Measurements from ENCODE around the gene LGALS4. TPM values are rescaled to one million over a fixed set of nuclear protein-coding genes. Genes with fewer than 3 reads are reported as not detected.

Gene LGALS4
- total and polyA plus RNA-seq, 2 experiments from 2014 or later = 0.87 TPM; not detected in 1

DNA sequence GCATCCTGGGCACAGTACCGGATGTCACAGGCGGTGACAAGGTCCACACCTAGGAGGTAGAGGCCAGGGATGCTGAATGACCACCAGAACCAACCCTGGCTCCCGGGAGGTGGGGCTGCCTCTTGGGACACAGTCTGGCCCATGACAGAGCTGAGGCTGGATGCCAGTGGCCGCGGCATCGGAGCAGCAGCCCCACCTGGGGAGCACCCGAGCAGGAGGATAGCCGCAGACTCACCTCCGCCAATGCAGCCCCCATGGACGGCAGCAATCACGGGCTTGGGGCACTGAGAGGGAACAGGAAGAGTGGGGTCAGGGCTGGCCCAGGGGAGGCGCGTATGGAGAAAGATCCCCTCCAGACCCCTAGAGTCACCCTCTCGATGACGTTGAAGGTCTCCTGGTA lies 4.3 kb upstream of the LGALS4 start (continued):
- TF ChIP-seq, protein P1, sequence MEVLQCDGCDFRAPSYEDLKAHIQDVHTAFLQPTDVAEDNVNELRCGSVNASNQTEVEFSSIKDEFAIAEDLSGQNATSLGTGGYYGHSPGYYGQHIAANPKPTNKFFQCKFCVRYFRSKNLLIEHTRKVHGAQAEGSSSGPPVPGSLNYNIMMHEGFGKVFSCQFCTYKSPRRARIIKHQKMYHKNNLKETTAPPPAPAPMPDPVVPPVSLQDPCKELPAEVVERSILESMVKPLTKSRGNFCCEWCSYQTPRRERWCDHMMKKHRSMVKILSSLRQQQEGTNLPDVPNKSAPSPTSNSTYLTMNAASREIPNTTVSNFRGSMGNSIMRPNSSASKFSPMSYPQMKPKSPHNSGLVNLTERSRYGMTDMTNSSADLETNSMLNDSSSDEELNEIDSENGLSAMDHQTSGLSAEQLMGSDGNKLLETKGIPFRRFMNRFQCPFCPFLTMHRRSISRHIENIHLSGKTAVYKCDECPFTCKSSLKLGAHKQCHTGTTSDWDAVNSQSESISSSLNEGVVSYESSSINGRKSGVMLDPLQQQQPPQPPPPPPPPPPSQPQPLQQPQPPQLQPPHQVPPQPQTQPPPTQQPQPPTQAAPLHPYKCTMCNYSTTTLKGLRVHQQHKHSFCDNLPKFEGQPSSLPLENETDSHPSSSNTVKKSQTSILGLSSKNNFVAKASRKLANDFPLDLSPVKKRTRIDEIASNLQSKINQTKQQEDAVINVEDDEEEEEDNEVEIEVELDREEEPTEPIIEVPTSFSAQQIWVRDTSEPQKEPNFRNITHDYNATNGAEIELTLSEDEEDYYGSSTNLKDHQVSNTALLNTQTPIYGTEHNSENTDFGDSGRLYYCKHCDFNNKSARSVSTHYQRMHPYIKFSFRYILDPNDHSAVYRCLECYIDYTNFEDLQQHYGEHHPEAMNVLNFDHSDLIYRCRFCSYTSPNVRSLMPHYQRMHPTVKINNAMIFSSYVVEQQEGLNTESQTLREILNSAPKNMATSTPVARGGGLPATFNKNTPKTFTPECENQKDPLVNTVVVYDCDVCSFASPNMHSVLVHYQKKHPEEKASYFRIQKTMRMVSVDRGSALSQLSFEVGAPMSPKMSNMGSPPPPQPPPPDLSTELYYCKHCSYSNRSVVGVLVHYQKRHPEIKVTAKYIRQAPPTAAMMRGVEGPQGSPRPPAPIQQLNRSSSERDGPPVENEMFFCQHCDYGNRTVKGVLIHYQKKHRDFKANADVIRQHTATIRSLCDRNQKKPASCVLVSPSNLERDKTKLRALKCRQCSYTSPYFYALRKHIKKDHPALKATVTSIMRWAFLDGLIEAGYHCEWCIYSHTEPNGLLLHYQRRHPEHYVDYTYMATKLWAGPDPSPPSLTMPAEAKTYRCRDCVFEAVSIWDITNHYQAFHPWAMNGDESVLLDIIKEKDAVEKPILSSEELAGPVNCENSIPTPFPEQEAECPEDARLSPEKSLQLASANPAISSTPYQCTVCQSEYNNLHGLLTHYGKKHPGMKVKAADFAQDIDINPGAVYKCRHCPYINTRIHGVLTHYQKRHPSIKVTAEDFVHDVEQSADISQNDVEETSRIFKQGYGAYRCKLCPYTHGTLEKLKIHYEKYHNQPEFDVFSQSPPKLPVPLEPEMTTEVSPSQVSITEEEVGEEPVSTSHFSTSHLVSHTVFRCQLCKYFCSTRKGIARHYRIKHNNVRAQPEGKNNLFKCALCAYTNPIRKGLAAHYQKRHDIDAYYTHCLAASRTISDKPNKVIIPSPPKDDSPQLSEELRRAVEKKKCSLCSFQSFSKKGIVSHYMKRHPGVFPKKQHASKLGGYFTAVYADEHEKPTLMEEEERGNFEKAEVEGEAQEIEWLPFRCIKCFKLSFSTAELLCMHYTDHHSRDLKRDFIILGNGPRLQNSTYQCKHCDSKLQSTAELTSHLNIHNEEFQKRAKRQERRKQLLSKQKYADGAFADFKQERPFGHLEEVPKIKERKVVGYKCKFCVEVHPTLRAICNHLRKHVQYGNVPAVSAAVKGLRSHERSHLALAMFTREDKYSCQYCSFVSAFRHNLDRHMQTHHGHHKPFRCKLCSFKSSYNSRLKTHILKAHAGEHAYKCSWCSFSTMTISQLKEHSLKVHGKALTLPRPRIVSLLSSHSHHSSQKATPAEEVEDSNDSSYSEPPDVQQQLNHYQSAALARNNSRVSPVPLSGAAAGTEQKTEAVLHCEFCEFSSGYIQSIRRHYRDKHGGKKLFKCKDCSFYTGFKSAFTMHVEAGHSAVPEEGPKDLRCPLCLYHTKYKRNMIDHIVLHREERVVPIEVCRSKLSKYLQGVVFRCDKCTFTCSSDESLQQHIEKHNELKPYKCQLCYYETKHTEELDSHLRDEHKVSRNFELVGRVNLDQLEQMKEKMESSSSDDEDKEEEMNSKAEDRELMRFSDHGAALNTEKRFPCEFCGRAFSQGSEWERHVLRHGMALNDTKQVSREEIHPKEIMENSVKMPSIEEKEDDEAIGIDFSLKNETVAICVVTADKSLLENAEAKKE (CRISPR knock-in tag; IDR thresholded peaks at IDR 0.05) = no peak
- TF ChIP-seq STAT1 (IDR thresholded peaks at IDR 0.05; ENCODE audit: unreplicated experiment) (no peak), ZNF331 (CRISPR knock-in tag; IDR thresholded peaks at IDR 0.05; ENCODE audit: low read depth) (no peak), ZNF114 (CRISPR knock-in tag; IDR thresholded peaks at IDR 0.05) (no peak), CREB1 (CRISPR knock-in tag; IDR thresholded peaks at IDR 0.05; ENCODE audit: low read depth) (no peak)

DNA sequence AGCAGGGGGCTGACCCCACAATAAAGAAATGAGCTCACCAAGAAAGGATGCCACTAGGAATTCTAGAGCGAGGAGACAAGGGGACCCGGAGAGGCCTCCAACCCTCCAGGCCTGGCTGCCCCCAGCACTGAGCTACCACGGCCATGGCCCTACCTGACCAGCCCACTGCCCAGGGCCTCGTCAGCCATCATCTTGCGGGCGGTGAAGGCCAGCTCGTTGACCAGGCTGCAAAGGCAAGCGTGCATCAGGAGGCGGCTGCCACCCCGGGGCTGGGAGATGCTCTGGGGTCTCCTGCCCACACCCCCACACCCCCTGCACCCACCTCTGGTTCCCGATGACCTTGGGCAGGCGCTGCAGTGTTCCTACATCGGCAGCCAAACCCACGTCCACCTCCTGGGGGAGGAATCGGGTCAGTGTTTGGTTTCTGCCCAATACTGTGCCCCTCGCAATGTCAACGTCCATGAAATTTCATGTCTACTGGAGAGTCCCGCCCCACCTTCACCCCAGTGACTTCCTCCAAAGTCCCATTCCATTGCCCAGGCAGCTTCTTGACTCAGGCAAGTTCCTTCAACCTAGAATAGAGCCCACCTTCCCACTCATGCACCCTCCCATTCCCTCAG lies 3.5 kb upstream of the LGALS4 start:
- no peak overlapping the region for H3K27ac ChIP-seq (ENCODE audit: low read depth)
- no peak overlapping the region for H2AFZ ChIP-seq
- TF ChIP-seq POLR2AphosphoS5 (IDR thresholded peaks at IDR 0.05; ENCODE audit: low read depth) (no peak), ZNF114 (CRISPR knock-in tag; IDR thresholded peaks at IDR 0.05) (no peak), STAT1 (IDR thresholded peaks at IDR 0.05; ENCODE audit: unreplicated experiment) (no peak), CREB1 (CRISPR knock-in tag; IDR thresholded peaks at IDR 0.05; ENCODE audit: low read depth) (no peak), NANOG (IDR thresholded peaks at IDR 0.05; ENCODE audit: borderline replicate concordance) (no peak), ZNF331 (CRISPR knock-in tag; IDR thresholded peaks at IDR 0.05; ENCODE audit: low read depth) (no peak)
- TF ChIP-seq, protein P1 (CRISPR knock-in tag; IDR thresholded peaks at IDR 0.05) = no peak
- TF ChIP-seq, protein P2, sequence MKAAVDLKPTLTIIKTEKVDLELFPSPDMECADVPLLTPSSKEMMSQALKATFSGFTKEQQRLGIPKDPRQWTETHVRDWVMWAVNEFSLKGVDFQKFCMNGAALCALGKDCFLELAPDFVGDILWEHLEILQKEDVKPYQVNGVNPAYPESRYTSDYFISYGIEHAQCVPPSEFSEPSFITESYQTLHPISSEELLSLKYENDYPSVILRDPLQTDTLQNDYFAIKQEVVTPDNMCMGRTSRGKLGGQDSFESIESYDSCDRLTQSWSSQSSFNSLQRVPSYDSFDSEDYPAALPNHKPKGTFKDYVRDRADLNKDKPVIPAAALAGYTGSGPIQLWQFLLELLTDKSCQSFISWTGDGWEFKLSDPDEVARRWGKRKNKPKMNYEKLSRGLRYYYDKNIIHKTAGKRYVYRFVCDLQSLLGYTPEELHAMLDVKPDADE (IDR thresholded peaks at IDR 0.05) = no peak
- H3K27me3 ChIP-seq (ENCODE audit: insufficient read depth) = no peaks in the 10 kb centered on the region
- H3K9me3 Mint-ChIP-seq = peaks cover 10% of the 10 kb centered on the region
- peaks cover 11% of the 10 kb centered on the region for H3K27me3 Mint-ChIP-seq (ENCODE audit: insufficient read depth, low read depth, poor library complexity)
- no peaks in the 10 kb centered on the region for H3K36me3 ChIP-seq (ENCODE audit: insufficient read depth)
- DNase-seq (ENCODE audit: low spot score) (no peak), ATAC-seq (no peak)
- H3K79me2 ChIP-seq (replicated peaks; ENCODE audit: insufficient read depth) = no peaks in the 10 kb centered on the region
- H3K4me3 Mint-ChIP-seq = no peak overlapping the region
- H3K4me3 ChIP-seq = no peak overlapping the region
- no peak overlapping the region for H3K4me2 ChIP-seq
- H3K4me1 Mint-ChIP-seq = peaks cover 4% of the 10 kb centered on the region; the same call in 2 of the 3 replicates
- H3F3A ChIP-seq (replicated peaks; ENCODE audit: low read depth) = no peaks in the 10 kb centered on the region
- no peaks in the 10 kb centered on the region; the same call in 1 of the 2 replicates for H4K20me1 ChIP-seq (replicated peaks; ENCODE audit: insufficient read depth)
- H3K36me3 Mint-ChIP-seq (ENCODE audit: low read depth) = peaks cover 36% of the 10 kb centered on the region
- H3K4me1 ChIP-seq (ENCODE audit: insufficient read depth) = peaks cover 6% of the 10 kb centered on the region
- no peak overlapping the region for H3K27ac Mint-ChIP-seq
- H3K9me2 ChIP-seq (ENCODE audit: insufficient read depth) = no peaks in the 10 kb centered on the region

Data from GM23338 (cell line).